Neural cell (in vitro differentiated cells): ENCODE data around the gene DLX6.

Experiments used
- EZH2 ChIP-seq: fragments of 200-600, 300-800 bp; shearing (Covaris generic), sonication (generic); IDR thresholded peaks from 2 replicates; pipeline ENCODE4 v1.6.1; 2014; ENCODE audit warnings: antibody characterized with exemption, low read length, borderline replicate concordance, mild to moderate bottlenecking; ENCODE audit not compliant: insufficient read depth, poor library complexity, severe bottlenecking
- SMC3 ChIP-seq: fragments of 450-650 bp; conservative IDR thresholded peaks from 2 replicates; pipeline ENCODE4 v1.6.1; 2014; ENCODE audit warnings: antibody characterized with exemption, mild to moderate bottlenecking, moderate library complexity; ENCODE audit not compliant: poor library complexity
- TF ChIP-seq, protein P1 (sequence below): fragments of 450-650 bp; IDR thresholded peaks from 2 replicates; pipeline ENCODE4 v1.5.1; 2014; ENCODE audit warnings: antibody characterized with exemption, mild to moderate bottlenecking, moderate library complexity; ENCODE audit not compliant: poor library complexity, severe bottlenecking

DNA sequence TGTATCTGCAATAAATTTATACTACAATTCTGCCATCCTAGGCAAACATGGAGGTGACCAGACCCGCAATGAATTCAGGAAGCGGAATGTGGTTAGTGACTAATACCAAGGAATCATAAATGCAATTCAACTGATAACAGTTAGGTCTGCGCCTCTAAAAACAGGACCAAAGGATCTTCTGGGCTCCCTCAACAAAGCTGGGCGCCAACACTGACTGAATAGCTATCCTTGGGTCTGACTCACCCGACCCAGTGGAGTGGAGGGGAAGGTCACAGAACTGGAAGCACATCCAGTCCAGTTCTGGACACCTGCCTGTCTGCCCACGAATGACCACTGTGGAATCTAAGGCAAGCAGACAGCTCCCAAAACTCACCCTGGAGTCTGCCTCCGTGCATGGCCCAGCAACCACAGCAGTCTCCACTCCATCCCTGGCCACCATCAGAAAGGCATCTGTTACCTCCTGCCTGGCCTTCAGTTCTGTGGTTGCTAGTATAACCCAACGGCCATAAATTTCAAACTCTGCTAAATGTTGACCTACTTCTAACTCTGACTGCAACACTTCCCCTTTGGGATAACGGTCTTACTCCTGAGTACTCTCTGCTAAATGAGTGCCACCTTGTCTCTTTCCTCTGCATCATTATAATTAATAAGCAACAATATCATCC is 43.0 kb upstream of the DLX6 start:
- TF ChIP-seq, protein P1, sequence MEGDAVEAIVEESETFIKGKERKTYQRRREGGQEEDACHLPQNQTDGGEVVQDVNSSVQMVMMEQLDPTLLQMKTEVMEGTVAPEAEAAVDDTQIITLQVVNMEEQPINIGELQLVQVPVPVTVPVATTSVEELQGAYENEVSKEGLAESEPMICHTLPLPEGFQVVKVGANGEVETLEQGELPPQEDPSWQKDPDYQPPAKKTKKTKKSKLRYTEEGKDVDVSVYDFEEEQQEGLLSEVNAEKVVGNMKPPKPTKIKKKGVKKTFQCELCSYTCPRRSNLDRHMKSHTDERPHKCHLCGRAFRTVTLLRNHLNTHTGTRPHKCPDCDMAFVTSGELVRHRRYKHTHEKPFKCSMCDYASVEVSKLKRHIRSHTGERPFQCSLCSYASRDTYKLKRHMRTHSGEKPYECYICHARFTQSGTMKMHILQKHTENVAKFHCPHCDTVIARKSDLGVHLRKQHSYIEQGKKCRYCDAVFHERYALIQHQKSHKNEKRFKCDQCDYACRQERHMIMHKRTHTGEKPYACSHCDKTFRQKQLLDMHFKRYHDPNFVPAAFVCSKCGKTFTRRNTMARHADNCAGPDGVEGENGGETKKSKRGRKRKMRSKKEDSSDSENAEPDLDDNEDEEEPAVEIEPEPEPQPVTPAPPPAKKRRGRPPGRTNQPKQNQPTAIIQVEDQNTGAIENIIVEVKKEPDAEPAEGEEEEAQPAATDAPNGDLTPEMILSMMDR, result no peak
- TF ChIP-seq SMC3 (no peak), EZH2 (no peak)
